Brain microvascular endothelial cell (primary cell): ENCODE results near the gene CCDC197.

Experiments used
- DNase-seq: peaks from one replicate; pipeline ENCODE4 v3.0.0-alpha.2; 2020
- H3K27ac ChIP-seq: fragments of 250-450 bp; sonication (Bioruptor Pico); 2 replicates; pipeline ENCODE4 v1.5.1; 2020; ENCODE audit warnings: mild to moderate bottlenecking, moderate library complexity
- H3K27me3 ChIP-seq: fragments of 250-450 bp; sonication (Bioruptor Pico); replicated peaks from 2 replicates; pipeline ENCODE4 v1.5.1; 2020; ENCODE audit warnings: mild to moderate bottlenecking
- H3K36me3 ChIP-seq: fragments of 250-450 bp; sonication (Bioruptor Pico); replicated peaks from 2 replicates; pipeline ENCODE4 v1.5.1; 2020; ENCODE audit warnings: mild to moderate bottlenecking
- H3K4me3 ChIP-seq: 2 replicates; pipeline ENCODE4 v1.5.1; 2011; ENCODE audit warnings: low read depth, mild to moderate bottlenecking, control low read depth, low read length, moderate library complexity
- in situ Hi-C: cut with HindIII; loops from 2 replicates; pipeline ENCODE4 v1.10.0; 2017; ENCODE audit warnings: low sequenced_read_pairs, low pct_ligation_motif_present
- TF ChIP-seq, protein P1 (sequence below): IDR thresholded peaks from 2 replicates; pipeline ENCODE4 v1.5.1; 2011; ENCODE audit warnings: low read depth, mild to moderate bottlenecking, moderate library complexity, low read length, control low read depth, inconsistent platforms; ENCODE audit errors: missing control alignments

Gene CCDC197

GRCh38 chr14:93982230-93983007 lies 14.7 kb upstream of the CCDC197 start:
- TF ChIP-seq, protein P1, sequence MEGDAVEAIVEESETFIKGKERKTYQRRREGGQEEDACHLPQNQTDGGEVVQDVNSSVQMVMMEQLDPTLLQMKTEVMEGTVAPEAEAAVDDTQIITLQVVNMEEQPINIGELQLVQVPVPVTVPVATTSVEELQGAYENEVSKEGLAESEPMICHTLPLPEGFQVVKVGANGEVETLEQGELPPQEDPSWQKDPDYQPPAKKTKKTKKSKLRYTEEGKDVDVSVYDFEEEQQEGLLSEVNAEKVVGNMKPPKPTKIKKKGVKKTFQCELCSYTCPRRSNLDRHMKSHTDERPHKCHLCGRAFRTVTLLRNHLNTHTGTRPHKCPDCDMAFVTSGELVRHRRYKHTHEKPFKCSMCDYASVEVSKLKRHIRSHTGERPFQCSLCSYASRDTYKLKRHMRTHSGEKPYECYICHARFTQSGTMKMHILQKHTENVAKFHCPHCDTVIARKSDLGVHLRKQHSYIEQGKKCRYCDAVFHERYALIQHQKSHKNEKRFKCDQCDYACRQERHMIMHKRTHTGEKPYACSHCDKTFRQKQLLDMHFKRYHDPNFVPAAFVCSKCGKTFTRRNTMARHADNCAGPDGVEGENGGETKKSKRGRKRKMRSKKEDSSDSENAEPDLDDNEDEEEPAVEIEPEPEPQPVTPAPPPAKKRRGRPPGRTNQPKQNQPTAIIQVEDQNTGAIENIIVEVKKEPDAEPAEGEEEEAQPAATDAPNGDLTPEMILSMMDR, result no peak
- Histone ChIP-seq H3K36me3 (no peaks in the 10 kb centered on the region), H3K4me3 (no peak overlapping the region), H3K27me3 (no peaks in the 10 kb centered on the region), H3K27ac (no peak overlapping the region)
- DNase-seq, result no peak
- in situ Hi-C loops, result no loop called here

DNA sequence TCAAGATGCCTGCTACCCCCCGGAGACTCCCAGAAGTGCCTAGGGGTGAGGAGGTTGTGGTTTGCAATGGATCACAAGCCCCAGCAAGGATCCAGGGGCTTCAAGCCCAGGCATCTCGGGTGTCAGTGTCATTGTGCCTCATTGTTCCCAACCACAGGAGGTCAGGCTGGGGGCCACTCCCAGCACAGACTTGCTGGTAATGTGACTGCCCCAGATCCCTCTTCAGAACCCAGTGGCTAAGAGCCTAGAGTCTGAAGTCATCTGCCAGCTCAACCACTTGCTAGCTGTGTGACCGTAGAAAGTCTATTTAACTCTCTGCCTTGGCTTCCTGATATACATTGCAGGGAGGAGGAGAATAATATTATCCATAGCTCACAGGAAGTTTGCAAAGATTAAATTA lies 13.0 kb upstream of the CCDC197 start:
- DNase-seq, result peak; percentile 31
- in situ Hi-C loops, result no loop called here
- H3K4me3 ChIP-seq, result no peak overlapping the region
- no peak overlapping the region for H3K27ac ChIP-seq
- TF ChIP-seq, protein P1, result no peak
- H3K27me3 ChIP-seq, result no peaks in the 10 kb centered on the region
- no peaks in the 10 kb centered on the region for H3K36me3 ChIP-seq

DNA sequence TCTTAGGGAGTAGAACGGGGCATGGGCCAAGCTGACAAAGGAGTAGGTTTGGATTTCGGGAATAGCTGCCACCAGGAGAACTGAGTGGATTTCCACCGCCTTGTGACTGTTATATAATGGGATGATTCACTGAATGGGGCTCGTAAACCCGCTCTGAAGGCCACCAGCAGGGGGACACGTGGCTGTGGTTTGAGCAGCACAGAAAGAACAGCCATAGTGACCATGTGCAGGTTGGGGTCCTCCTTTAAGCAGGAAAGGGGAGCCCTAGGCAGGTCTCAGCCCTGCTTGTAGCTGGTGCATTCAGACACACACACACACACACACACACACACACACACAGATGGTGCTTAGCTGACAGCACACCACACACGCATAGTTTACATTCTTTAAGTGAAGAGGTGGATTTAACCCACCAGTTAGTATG lies 12.1 kb upstream of the CCDC197 start:
- H3K27me3 ChIP-seq, result peaks cover 2% of the 10 kb centered on the region
- no peaks in the 10 kb centered on the region for H3K36me3 ChIP-seq
- DNase-seq, result peak; percentile 89
- TF ChIP-seq, protein P1, result peak; percentile 69
- H3K27ac ChIP-seq, result no peak overlapping the region
- no peak overlapping the region for H3K4me3 ChIP-seq
- in situ Hi-C loops, result no loop called here

DNA sequence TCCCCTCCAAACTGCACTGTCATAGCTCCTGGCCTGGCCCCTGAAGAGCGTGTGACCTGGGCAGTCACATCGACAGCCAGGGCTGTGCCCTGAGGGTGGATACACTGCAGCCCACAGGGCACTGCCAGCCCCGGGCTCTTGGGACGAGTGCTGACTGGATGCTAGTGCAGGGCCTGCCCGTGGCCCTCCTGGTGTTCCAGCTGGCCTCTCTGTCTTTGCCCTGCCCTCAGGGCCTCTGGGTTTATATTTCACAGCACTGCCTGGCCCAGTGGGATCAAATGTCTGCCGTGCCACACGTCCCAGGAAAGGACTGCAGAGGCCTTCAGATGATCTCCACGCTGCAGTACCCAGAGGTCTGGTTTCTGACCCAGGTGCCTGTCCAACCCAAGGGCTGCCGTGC lies 10.1 kb upstream of the CCDC197 start:
- H3K27me3 ChIP-seq, result peaks cover 2% of the 10 kb centered on the region
- H3K36me3 ChIP-seq, result no peaks in the 10 kb centered on the region
- TF ChIP-seq, protein P1, result no peak
- no peak for DNase-seq
- H3K27ac ChIP-seq, result no peak overlapping the region
- H3K4me3 ChIP-seq, result no peak overlapping the region
- in situ Hi-C loops, result no loop called here

- Histone ChIP-seq H3K36me3 (no peaks in the 10 kb centered on the region), H3K4me3 (no peak overlapping the region), H3K27ac (no peak overlapping the region), H3K27me3 (peaks cover 2% of the 10 kb centered on the region)
- DNase-seq, result no peak
- TF ChIP-seq, protein P1, result no peak
- in situ Hi-C loops, result no loop called here
Measured at GRCh38 chr14:93987376-93987775, 9.7 kb upstream of the CCDC197 start.
